Suprapubic skin (tissue), 4 donors: ENCODE measurements around the gene FADD.

Experiments
- CTCF ChIP-seq, 2 donors: fragments of 200-600 bp in 1 of 2; fragments of 450-650 bp in 1 of 2; sonication (generic) in 1 of 2; IDR thresholded peaks; one replicate each; pipeline ENCODE4 v1.5.1; 2016 to 2019; ENCODE audit warnings: antibody characterized with exemption in 2 of 2, mild to moderate bottlenecking in 1 of 2, moderate library complexity in 1 of 2
- EP300 ChIP-seq: sonication (generic); formaldehyde crosslinking; IDR thresholded peaks from one replicate; pipeline ENCODE4 v1.6.1; 2017; ENCODE audit warnings: antibody characterized with exemption
- POLR2A ChIP-seq, 2 donors: fragments of 450-650 bp; IDR thresholded peaks; one replicate each; pipeline ENCODE4 v1.6.1; 2017; ENCODE audit warnings: antibody characterized with exemption in 2 of 2, mild to moderate bottlenecking in 2 of 2, moderate library complexity in 2 of 2
- POLR2AphosphoS5 ChIP-seq, 3 donors: sonication (generic); formaldehyde crosslinking; IDR thresholded peaks; one replicate each; pipeline ENCODE4 v1.6.1; 2017; ENCODE audit warnings: antibody characterized with exemption in 3 of 3

GRCh38 chr11:70161043-70161625 lies 42.0 kb upstream of the FADD start:
- TF ChIP-seq CTCF (IDR thresholded peaks at IDR 0.05), result no peak
- TF ChIP-seq POLR2AphosphoS5 (IDR thresholded peaks at IDR 0.05), result no peak
- TF ChIP-seq POLR2A (IDR thresholded peaks at IDR 0.05), result no peak
- no peak for TF ChIP-seq EP300
